PC-3 (cell line): ENCODE measurements around the gene H6PD.

Source experiments
- EZH2 ChIP-seq: fragments of 300-600 bp; sonication (generic); IDR thresholded peaks from one replicate; pipeline ENCODE4 v1.6.1; 2017; ENCODE audit warnings: antibody characterized with exemption, mild to moderate bottlenecking, low read length; ENCODE audit not compliant: unreplicated experiment
- EZH2phosphoT487 ChIP-seq: fragments of 300-600 bp; sonication (generic); IDR thresholded peaks from 2 replicates; pipeline ENCODE4 v1.6.1; 2018; ENCODE audit warnings: mild to moderate bottlenecking, antibody characterized with exemption, low read length, borderline replicate concordance
- TF ChIP-seq, protein P1 (sequence below): fragments of 300-600 bp; sonication (generic); conservative IDR thresholded peaks from 2 replicates; pipeline ENCODE4 v1.5.1; 2017; ENCODE audit warnings: antibody characterized with exemption, low read depth, mild to moderate bottlenecking, low read length

DNA sequence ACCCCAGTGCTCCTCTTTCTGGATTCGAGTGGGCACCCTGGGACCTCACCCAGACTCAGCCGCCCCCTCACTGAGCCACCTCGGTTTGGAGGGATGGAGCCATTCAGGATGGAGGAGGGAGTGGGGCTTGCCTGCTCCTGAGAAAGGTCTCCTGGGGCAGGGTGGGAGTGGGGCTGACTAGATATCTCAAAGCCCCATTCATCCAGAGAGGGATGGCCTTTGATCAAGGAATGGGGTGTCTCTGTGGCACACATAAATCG is 48.1 kb downstream of the H6PD start:
- TF ChIP-seq, protein P1, sequence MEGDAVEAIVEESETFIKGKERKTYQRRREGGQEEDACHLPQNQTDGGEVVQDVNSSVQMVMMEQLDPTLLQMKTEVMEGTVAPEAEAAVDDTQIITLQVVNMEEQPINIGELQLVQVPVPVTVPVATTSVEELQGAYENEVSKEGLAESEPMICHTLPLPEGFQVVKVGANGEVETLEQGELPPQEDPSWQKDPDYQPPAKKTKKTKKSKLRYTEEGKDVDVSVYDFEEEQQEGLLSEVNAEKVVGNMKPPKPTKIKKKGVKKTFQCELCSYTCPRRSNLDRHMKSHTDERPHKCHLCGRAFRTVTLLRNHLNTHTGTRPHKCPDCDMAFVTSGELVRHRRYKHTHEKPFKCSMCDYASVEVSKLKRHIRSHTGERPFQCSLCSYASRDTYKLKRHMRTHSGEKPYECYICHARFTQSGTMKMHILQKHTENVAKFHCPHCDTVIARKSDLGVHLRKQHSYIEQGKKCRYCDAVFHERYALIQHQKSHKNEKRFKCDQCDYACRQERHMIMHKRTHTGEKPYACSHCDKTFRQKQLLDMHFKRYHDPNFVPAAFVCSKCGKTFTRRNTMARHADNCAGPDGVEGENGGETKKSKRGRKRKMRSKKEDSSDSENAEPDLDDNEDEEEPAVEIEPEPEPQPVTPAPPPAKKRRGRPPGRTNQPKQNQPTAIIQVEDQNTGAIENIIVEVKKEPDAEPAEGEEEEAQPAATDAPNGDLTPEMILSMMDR: no peak
- TF ChIP-seq EZH2phosphoT487 (no peak), EZH2 (no peak)
